ENCODE measurements around the gene EVI5L. TPM values are rescaled to one million over a fixed set of nuclear protein-coding genes. Genes with fewer than 3 reads are reported as not detected.

EVI5L gene
- total RNA-seq, 1 experiment from 2014 or later: 25.7 TPM

DNA sequence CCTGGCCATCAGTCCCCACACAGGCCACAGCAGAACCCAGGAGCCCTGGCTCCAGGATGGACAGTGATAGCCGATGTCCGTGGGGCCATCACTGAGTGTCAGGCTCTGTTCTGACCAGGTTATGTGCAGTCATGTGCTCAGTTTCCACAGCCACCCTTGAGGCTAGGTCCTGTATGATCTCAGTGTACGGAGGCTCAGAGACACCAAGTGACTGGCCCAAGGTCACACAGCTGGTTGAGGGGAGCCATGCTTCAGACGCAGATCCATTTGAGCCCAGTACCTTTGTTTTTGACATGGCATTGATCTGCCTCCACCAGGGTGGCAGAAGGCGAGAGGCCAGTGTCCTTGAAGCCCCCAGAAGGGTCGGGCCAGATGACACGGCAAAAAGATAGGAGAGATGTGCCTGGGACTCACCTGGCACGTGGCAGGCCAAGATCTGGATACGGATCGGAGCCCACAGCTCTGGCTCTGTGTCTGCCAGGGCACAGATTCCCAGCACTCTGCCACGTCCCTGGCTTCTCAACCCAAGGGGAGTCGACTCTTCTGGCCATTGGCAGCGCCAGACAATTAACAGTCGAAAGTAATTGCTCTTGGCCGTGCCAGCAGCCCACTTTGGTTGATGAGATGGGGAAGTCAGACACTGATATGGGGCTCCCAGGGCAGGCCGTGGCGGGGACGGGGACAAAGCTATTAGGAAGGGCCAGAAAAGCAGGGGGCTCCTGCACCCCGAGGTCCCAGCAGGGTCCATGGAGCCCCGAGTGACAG, 15.6 kb downstream of the EVI5L start:
- no TSS peak for BruUV-seq (replicated peaks)
- ChIA-PET POLR2A (no interaction called here), CTCF (no interaction called here)
- intact Hi-C loops (cut with micrococcal nuclease): no loop called here
- H3K4me1 Mint-ChIP-seq (ENCODE audit: insufficient read depth, unreplicated experiment): peaks cover 8% of the 10 kb centered on the region
- H3K4me3 Mint-ChIP-seq (ENCODE audit: unreplicated experiment): no peak overlapping the region
- H3K9me3 Mint-ChIP-seq (ENCODE audit: unreplicated experiment): no peaks in the 10 kb centered on the region
- H3K36me3 Mint-ChIP-seq (ENCODE audit: insufficient read depth, unreplicated experiment): peaks cover 11% of the 10 kb centered on the region
- no peak overlapping the region for H3K27ac Mint-ChIP-seq (ENCODE audit: low read depth, unreplicated experiment)
- TF ChIP-seq, protein P1, sequence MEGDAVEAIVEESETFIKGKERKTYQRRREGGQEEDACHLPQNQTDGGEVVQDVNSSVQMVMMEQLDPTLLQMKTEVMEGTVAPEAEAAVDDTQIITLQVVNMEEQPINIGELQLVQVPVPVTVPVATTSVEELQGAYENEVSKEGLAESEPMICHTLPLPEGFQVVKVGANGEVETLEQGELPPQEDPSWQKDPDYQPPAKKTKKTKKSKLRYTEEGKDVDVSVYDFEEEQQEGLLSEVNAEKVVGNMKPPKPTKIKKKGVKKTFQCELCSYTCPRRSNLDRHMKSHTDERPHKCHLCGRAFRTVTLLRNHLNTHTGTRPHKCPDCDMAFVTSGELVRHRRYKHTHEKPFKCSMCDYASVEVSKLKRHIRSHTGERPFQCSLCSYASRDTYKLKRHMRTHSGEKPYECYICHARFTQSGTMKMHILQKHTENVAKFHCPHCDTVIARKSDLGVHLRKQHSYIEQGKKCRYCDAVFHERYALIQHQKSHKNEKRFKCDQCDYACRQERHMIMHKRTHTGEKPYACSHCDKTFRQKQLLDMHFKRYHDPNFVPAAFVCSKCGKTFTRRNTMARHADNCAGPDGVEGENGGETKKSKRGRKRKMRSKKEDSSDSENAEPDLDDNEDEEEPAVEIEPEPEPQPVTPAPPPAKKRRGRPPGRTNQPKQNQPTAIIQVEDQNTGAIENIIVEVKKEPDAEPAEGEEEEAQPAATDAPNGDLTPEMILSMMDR (IDR thresholded peaks at IDR 0.05; ENCODE audit: unreplicated experiment): no peak
- DNase-seq (ENCODE audit: unreplicated experiment): no peak
- H3K27me3 Mint-ChIP-seq (ENCODE audit: insufficient read depth, unreplicated experiment): no peaks in the 10 kb centered on the region

GRCh38 chr19:7846155-7846646, 16.2 kb downstream of the EVI5L start:
- H3K27me3 Mint-ChIP-seq (ENCODE audit: insufficient read depth, unreplicated experiment): no peaks in the 10 kb centered on the region
- H3K9me3 Mint-ChIP-seq (ENCODE audit: unreplicated experiment): no peaks in the 10 kb centered on the region
- H3K4me3 Mint-ChIP-seq (ENCODE audit: unreplicated experiment): no peak overlapping the region
- H3K27ac Mint-ChIP-seq (ENCODE audit: low read depth, unreplicated experiment): no peak overlapping the region
- DNase-seq (ENCODE audit: unreplicated experiment): no peak
- POLR2A ChIA-PET: no interaction called here
- H3K36me3 Mint-ChIP-seq (ENCODE audit: insufficient read depth, unreplicated experiment): peaks cover 11% of the 10 kb centered on the region
- peaks cover 8% of the 10 kb centered on the region for H3K4me1 Mint-ChIP-seq (ENCODE audit: insufficient read depth, unreplicated experiment)
- CTCF ChIA-PET: interaction anchor here (0.5 kb wide), 1 partner anchor 259 kb away, joined by 4 read pairs; no protein-coding TSS in a partner anchor
- TF ChIP-seq, protein P1 (IDR thresholded peaks at IDR 0.05; ENCODE audit: unreplicated experiment): no peak
- intact Hi-C loops (cut with micrococcal nuclease): no loop called here
- no TSS peak for BruUV-seq (replicated peaks)

DNA sequence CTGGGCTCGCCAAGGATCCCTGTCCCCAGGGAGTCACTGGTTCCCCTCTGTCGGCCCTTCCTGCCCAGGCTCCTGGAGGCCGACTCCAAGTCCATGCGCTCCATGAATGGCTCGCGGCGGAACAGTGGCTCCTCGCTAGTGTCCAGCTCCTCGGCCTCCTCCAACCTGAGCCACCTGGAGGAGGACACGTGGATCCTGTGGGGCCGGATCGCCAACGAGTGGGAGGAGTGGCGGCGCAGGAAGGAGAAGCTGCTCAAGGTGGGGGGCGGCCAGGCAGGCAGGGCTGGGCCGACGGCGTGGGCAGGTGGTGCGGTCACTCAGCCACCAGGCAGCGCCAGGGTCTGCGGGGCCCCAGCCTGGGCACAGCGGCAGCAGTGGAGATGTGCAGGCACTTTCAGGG, 17.6 kb downstream of the EVI5L start:
- POLR2A ChIA-PET: interaction anchor here (0.6 to 1.1 kb wide), 2 partner anchors 18 to 96 kb away, joined by 3 to 4 read pairs; no protein-coding TSS in a partner anchor
- no TSS peak for BruUV-seq (replicated peaks)
- TF ChIP-seq, protein P1 (IDR thresholded peaks at IDR 0.05; ENCODE audit: unreplicated experiment): no peak

GRCh38 chr19:7848779-7849457, 18.9 kb downstream of the EVI5L start:
- peaks cover 11% of the 10 kb centered on the region for H3K36me3 Mint-ChIP-seq (ENCODE audit: insufficient read depth, unreplicated experiment)
- no peak overlapping the region for H3K27ac Mint-ChIP-seq (ENCODE audit: low read depth, unreplicated experiment)
- CTCF ChIA-PET: interaction anchor here (0.5 to 1.6 kb wide), 5 partner anchors 9 to 418 kb away, joined by 3 to 5 read pairs (median 5); no protein-coding TSS in a partner anchor
- intact Hi-C loops (cut with micrococcal nuclease): no loop called here
- TF ChIP-seq, protein P1 (IDR thresholded peaks at IDR 0.05; ENCODE audit: unreplicated experiment): no peak
- DNase-seq (ENCODE audit: unreplicated experiment): no peak
- BruUV-seq (replicated peaks): no TSS peak
- peaks cover 8% of the 10 kb centered on the region for H3K4me1 Mint-ChIP-seq (ENCODE audit: insufficient read depth, unreplicated experiment)
- no peak overlapping the region for H3K4me3 Mint-ChIP-seq (ENCODE audit: unreplicated experiment)
- no peaks in the 10 kb centered on the region for H3K27me3 Mint-ChIP-seq (ENCODE audit: insufficient read depth, unreplicated experiment)
- POLR2A ChIA-PET: interaction anchor here (0.6 to 1.1 kb wide), 3 partner anchors 8 to 96 kb away, joined by 3 to 4 read pairs (median 3); no protein-coding TSS in a partner anchor
- H3K9me3 Mint-ChIP-seq (ENCODE audit: unreplicated experiment): no peaks in the 10 kb centered on the region

More for the DNA sequence above, 17.6 kb downstream of the EVI5L start:
- peaks cover 8% of the 10 kb centered on the region for H3K4me1 Mint-ChIP-seq (ENCODE audit: insufficient read depth, unreplicated experiment)
- no peaks in the 10 kb centered on the region for H3K9me3 Mint-ChIP-seq (ENCODE audit: unreplicated experiment)
- CTCF ChIA-PET: no interaction called here
- H3K36me3 Mint-ChIP-seq (ENCODE audit: insufficient read depth, unreplicated experiment): peaks cover 11% of the 10 kb centered on the region
- DNase-seq (ENCODE audit: unreplicated experiment): no peak
- intact Hi-C loops (cut with micrococcal nuclease): no loop called here
- H3K4me3 Mint-ChIP-seq (ENCODE audit: unreplicated experiment): no peak overlapping the region
- no peaks in the 10 kb centered on the region for H3K27me3 Mint-ChIP-seq (ENCODE audit: insufficient read depth, unreplicated experiment)
- no peak overlapping the region for H3K27ac Mint-ChIP-seq (ENCODE audit: low read depth, unreplicated experiment)
